HG03095 (cell line): ENCODE data around the gene ULK1.
"Not testable (repeated sequence)": the region's sequence is repeated elsewhere in the genome, so short reads cannot be mapped to it uniquely, and the experiment has no call there.

Source experiments
- ATAC-seq: cut with Tn5 transposase; IDR thresholded peaks from one replicate; pipeline ENCODE4 v1.9.1; 2021; ENCODE audit warnings: moderate library complexity; ENCODE audit not compliant: unreplicated experiment

Gene ULK1

GRCh38 chr12:131885543-131886057 lies 8.8 kb upstream of the ULK1 start:
- no peak for ATAC-seq

- ATAC-seq, result not testable (repeated sequence)
Measured at GRCh38 chr12:131891722-131892121, 2.7 kb upstream of the ULK1 start.

DNA sequence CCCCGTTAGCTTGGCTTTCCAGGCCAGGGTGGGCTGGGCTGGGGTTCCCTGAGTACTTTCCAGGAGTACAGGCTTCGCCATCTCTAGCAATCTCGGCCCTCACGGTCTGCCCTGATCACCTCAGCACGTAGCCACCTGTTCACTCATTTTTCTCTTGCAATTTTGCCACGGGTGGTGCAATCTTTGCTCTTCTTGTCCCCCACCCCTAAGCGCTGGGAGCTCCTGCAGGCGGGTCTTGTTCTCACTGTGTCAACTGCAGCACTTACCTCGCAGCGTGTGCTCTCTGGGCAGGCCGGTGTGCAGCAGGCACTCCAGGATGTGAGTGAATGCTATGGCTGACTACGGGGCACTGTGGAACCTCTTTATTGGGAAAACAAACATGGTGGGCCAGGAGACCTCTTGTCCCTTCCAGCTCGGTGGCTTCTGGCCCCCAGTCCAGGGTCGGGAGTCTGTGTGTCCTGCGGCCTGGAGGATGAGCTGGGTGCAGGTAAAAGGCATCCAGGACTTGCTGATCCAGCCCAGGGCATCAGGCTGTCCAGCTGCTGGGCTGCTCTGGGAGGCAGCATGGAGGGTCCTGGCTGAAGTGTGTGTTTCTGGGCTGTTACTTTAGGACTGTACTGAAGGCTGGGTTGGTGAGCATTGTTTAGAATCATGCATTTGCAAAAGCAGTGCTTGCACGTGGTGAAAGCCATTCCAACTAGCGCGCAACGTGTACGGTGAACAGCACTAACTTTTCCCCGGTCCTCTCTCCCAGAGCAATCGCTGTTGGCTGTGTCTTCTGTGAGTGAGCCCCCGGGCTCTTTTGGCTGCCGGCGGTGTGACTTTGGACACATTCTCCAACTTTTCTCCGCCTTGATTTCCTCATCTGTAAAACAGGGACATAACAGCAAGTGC lies 1.5 kb upstream of the ULK1 start:
- ATAC-seq, result no peak

GRCh38 chr12:131893605-131894312 lies 663 bp upstream of the ULK1 start:
- ATAC-seq, result no peak

DNA sequence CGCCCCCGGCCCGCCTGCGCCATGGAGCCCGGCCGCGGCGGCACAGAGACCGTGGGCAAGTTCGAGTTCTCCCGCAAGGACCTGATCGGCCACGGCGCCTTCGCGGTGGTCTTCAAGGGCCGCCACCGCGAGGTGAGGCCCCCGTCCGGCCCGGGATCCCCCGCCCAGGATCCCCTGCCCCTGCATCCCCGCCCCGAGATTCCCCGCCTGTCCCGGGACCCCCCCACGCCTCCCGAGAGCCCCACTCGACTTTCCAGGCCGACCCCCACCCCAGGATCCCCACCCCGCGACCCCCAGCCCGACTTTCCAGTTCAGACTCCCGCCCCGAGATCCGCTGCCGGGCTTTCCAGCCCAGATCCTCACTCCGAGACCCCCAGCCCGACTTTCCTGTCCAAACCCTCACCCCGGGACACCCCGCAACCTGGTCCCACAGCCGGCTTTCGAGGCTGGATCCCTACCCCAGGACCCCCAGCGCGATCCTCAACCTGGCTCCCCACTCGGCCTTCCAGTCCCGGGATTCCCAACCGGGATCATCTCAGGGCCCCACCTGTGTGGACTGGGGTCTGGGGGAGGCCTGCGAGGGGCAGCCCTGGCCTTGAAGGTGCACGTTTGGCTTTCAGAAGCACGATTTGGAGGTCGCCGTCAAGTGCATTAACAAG lies 688 bp downstream of the ULK1 start:
- ATAC-seq, result no peak

GRCh38 chr12:131895640-131896079 lies 1.2 kb downstream of the ULK1 start:
- ATAC-seq, result peak; percentile 11

DNA sequence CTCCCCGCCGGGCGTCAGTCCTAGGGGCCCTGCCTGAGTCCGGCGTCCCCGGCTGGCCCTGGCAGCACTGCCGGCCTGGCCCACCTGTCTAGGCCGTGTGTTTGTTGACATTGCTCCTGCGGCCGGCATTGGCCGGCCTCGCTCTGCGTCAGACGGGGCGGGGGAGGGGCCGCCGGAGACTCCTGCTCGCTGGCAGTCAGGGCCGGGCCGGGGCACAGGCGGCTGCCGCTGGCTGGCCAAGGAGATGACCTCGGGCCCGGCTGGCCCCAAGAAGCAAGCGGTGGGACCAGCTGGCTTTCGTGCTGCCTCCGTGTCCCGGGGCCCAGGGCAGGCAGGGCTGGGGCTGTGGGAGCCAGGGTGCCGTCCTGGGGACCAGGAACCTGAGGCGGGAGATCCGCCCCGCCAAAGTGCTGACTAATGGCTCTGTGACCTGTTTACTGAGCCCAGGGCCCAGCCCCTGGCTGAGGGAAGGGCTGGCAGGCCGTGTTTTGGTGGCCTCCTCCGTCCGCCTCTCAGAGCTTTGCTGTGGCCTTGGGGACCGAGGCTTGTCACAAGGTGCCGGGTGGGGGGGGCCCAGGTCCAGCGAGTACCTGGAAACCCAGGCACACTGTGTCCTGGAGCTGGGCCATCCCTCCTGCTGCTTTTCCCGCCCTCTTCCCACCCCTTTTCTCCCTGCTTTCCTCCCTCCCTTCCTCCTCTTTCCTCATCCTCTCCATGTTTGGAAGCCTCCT lies 1.8 kb downstream of the ULK1 start:
- ATAC-seq, result peak; percentile 52

- ATAC-seq, result no peak
Measured at GRCh38 chr12:131896811-131897270, 2.4 kb downstream of the ULK1 start.

- ATAC-seq, result no peak
Measured at GRCh38 chr12:131897276-131897675, 2.9 kb downstream of the ULK1 start.

GRCh38 chr12:131897875-131898274 lies 3.5 kb downstream of the ULK1 start:
- no peak for ATAC-seq

DNA sequence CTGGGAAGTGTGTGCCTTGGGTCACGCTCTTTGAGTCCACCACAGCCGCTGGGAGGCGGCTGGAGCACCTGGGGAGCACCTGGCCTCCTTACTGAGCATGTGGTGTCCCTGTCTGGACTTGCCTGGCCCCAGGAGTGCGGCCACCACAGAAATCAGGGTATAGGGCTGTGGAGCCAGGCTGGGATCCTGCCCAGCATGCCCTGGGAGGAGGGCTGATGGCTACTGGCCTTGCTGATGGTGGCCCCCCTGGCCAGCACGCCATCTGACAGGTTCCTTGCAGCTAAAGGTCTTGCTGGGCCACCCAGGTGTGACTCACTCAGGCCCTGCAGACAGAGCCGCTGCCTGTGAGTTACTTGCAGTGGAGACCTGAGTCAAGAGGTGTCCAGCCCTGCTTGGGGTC lies 6.0 kb downstream of the ULK1 start:
- ATAC-seq, result no peak

DNA sequence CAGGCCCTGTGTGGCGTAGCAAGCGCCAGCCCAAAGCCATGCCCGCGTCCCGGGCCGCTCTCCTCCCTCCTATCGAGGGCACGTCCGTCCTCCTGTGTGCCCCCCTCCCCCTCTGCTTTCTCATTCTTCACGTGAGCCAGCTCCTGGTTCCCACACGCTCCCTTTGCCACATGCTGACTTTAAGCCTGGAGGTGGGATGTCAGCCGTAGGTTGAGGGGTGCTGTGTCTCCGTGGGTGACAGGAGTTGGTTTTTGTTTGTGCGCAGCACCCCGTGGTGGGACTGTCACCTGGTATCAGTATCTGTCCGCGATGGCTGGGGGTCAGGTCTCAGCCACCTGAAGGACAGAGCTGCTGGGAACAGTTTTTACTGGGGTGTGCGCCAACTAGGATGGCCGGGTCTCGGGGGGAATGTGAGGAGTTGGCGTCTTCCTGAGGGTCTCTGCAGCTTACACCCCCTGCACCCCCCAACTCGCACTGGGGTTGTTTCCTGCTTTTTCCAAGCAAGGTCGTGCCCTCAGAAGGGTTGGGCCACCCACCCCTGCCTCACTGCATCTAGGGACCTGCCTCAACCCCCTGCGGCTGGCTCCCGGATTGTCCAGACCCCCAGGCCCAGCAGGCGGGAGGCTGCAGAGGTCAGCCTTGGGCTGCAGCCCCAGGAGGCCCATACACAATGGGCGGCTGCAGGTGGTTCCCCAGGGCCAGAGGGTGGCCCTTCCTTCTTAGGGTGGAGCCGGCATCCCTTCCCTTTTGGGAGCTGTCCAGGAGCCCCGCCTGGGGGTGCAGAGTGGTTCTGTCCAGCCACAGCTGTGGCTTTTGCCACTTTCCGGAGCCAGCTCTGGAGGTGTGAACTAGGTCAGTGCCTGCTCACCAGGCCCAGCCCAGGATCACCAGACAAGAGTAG lies 7.3 kb downstream of the ULK1 start:
- ATAC-seq, result no peak

DNA sequence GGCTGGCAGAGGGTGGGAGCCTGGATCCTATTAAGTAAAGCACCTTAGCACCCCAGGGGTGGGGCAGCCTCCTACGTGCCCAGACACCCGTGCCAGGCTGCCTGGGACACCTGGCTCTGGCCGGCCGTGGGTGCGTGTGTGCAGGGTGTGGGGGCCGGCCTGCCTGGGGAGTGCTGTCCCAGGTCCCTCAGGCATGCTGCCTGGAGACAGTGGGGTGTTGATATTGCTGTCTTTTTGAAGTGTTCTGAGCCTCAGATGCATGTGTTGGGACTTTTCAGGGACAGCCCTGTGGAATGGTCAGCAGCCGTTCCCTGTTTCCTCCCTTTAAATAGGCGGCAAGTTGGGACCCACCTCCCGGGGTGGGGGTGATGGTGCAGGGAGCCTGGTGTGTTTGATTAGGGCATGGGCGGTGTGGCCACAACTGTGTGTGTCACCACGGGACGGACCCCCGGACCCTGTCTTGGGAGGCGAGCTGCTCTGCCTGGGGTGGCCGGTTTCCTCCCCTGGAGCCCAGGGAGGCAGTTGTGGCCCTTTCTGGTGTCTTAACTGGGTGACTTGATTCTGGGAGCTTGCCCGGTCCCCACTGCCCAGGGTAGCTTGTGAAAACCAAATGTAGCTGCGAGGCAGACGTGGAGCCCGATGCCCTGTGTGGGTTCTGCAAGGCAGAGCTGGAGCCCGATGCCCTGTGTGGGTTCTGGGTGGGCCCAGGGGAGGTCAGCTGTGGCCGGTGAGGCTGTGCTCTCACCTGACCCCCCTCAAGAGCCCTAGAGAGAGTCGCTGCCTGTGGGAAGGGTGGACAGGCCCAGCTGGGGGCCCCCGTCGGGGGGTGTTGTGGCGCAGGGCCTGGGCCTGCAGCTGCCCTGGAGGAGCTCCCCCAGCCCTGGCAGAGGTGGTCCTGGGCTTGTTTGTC lies 8.2 kb downstream of the ULK1 start:
- no peak for ATAC-seq

- no peak for ATAC-seq
Measured at GRCh38 chr12:131903270-131904255, 9.1 kb downstream of the ULK1 start.

GRCh38 chr12:131904346-131904745 lies 9.9 kb downstream of the ULK1 start:
- ATAC-seq, result no peak

GRCh38 chr12:131905081-131905629 lies 10.7 kb downstream of the ULK1 start:
- no peak for ATAC-seq

GRCh38 chr12:131905630-131906091 lies 11.2 kb downstream of the ULK1 start:
- no peak for ATAC-seq
